ENCODE measurements around the gene LRBA. TPM values are rescaled to one million over a fixed set of nuclear protein-coding genes. Genes with fewer than 3 reads are reported as not detected.

The LRBA gene
- total RNA-seq, 2 donors from 2014 or later: 50.1 to 59.9 TPM

GRCh38 chr4:150310159-150310895 lies 704.8 kb downstream of the LRBA start:
- WGBS, 2 donors: 85 to 91% methylated on average over 4 of the region's 4 CpGs
- no peak for ATAC-seq
- H3K4me3 ChIP-seq: no peak overlapping the region

GRCh38 chr4:150308824-150309472 lies 706.1 kb downstream of the LRBA start:
- H3K36me3 ChIP-seq (replicated peaks in 1 of 2; ENCODE audit: insufficient read depth in 1 of 2, low read depth in 2 of 2): no peaks in the 10 kb centered on the region
- no peak for ATAC-seq
- H3K4me3 ChIP-seq: no peak overlapping the region
- TF ChIP-seq CTCF (IDR thresholded peaks at IDR 0.05): no peak
- no peak for TF ChIP-seq POLR2A (IDR thresholded peaks at IDR 0.05)
- WGBS, 2 donors: 91 to 96% methylated on average over 4 of the region's 4 CpGs
- intact Hi-C loops (cut with DNase I): no loop called here
- no peak overlapping the region for H3K27ac ChIP-seq
- H3K4me1 ChIP-seq: peaks cover 10% of the 10 kb centered on the region
- DNase-seq: no peak
- no peaks in the 10 kb centered on the region for H3K9me3 ChIP-seq
- no peaks in the 10 kb centered on the region for H3K27me3 ChIP-seq

More at GRCh38 chr4:150310159-150310895, 704.8 kb downstream of the LRBA start:
- Histone ChIP-seq H3K4me1 (peaks cover 9% of the 10 kb centered on the region), H3K36me3 (replicated peaks in 1 of 2; ENCODE audit: insufficient read depth in 1 of 2, low read depth in 2 of 2) (no peaks in the 10 kb centered on the region), H3K9me3 (no peaks in the 10 kb centered on the region), H3K27ac (no peak overlapping the region), H3K27me3 (no peaks in the 10 kb centered on the region)
- no peak for TF ChIP-seq POLR2A (IDR thresholded peaks at IDR 0.05)
- TF ChIP-seq CTCF (IDR thresholded peaks at IDR 0.05): no peak
- no peak for DNase-seq
- intact Hi-C loops (cut with DNase I): no loop called here

GRCh38 chr4:150306719-150307118 lies 708.4 kb downstream of the LRBA start:
- DNase-seq: no peak
- TF ChIP-seq POLR2A (IDR thresholded peaks at IDR 0.05): no peak
- TF ChIP-seq CTCF (IDR thresholded peaks at IDR 0.05): no peak
- ATAC-seq: no peak
- Histone ChIP-seq H3K27ac (no peak overlapping the region), H3K9me3 (no peaks in the 10 kb centered on the region), H3K4me1 (peaks cover 10% of the 10 kb centered on the region), H3K4me3 (no peak overlapping the region), H3K36me3 (replicated peaks in 1 of 2; ENCODE audit: insufficient read depth in 1 of 2, low read depth in 2 of 2) (no peaks in the 10 kb centered on the region), H3K27me3 (no peaks in the 10 kb centered on the region)
- WGBS, 2 donors: 50 to 59% methylated on average over 1 of the region's 1 CpG
- intact Hi-C loops (cut with DNase I): no loop called here

- ATAC-seq (no peak), DNase-seq (no peak)
- H3K9me3 ChIP-seq: no peaks in the 10 kb centered on the region
- intact Hi-C loops (cut with DNase I): no loop called here
- 43 to 48% methylated on average over 2 of the region's 2 CpGs for whole genome bisulfite sequencing, 2 donors
- peaks cover 10% of the 10 kb centered on the region for H3K4me1 ChIP-seq
- no peak overlapping the region for H3K27ac ChIP-seq
- H3K4me3 ChIP-seq: no peak overlapping the region
- no peaks in the 10 kb centered on the region for H3K27me3 ChIP-seq
- H3K36me3 ChIP-seq (replicated peaks in 1 of 2; ENCODE audit: insufficient read depth in 1 of 2, low read depth in 2 of 2): no peaks in the 10 kb centered on the region
- TF ChIP-seq POLR2A (IDR thresholded peaks at IDR 0.05) (no peak), CTCF (IDR thresholded peaks at IDR 0.05) (no peak)
These were observed 709.1 kb downstream of the LRBA start for GRCh38 chr4:150305995-150306394.

All from body of pancreas (tissue), 4 donors.